ENCODE data around the gene TP53AIP1. TPM values are rescaled to one million over a fixed set of nuclear protein-coding genes. Genes with fewer than 3 reads are reported as not detected.
A peak's percentile ranks its signal among the peaks of the same experiment; 100 is the strongest.

The TP53AIP1 gene
- total RNA-seq, 6 experiments from 2014 or later = 0.22 TPM; not detected in 5

- 60% methylated on average over 6 of the region's 12 CpGs for WGBS (ENCODE audit: insufficient coverage, low coverage, low lambda C conversion rate, missing lambda C conversion rate)
- TF ChIP-seq CTCF (IDR thresholded peaks at IDR 0.05) = no peak
- Histone ChIP-seq H3K9me3 (no peaks in the 10 kb centered on the region), H3K4me1 (no peaks in the 10 kb centered on the region), H3K27me3 (no peaks in the 10 kb centered on the region), H3K4me3 (no peak overlapping the region), H3K27ac (no peak overlapping the region), H3K36me3 (no peaks in the 10 kb centered on the region)
- no peak for DNase-seq
- ATAC-seq = no peak
- intact Hi-C loops (cut with DNase I) = no loop called here
These were observed 12.7 kb downstream of the TP53AIP1 start for GRCh38 chr11:128929991-128930390.

GRCh38 chr11:128929468-128929867 lies 13.2 kb downstream of the TP53AIP1 start:
- intact Hi-C loops (cut with DNase I) = no loop called here
- no peak for ATAC-seq
- DNase-seq = peak in 1 of 3 donors; percentile 30
- Histone ChIP-seq H3K9me3 (no peaks in the 10 kb centered on the region), H3K4me3 (no peak overlapping the region), H3K27me3 (no peaks in the 10 kb centered on the region), H3K36me3 (no peaks in the 10 kb centered on the region), H3K4me1 (no peaks in the 10 kb centered on the region), H3K27ac (no peak overlapping the region)
- TF ChIP-seq POLR2A (IDR thresholded peaks at IDR 0.05) = no peak
- no peak for TF ChIP-seq CTCF (IDR thresholded peaks at IDR 0.05)
- 33% methylated on average over 1 of the region's 5 CpGs for WGBS (ENCODE audit: insufficient coverage, low coverage, low lambda C conversion rate, missing lambda C conversion rate)

- no peaks in the 10 kb centered on the region for H3K4me1 ChIP-seq
- H3K9me3 ChIP-seq = no peaks in the 10 kb centered on the region
- 49% methylated on average over 5 of the region's 5 CpGs for WGBS (ENCODE audit: insufficient coverage, low coverage, low lambda C conversion rate, missing lambda C conversion rate)
- TF ChIP-seq CTCF (IDR thresholded peaks at IDR 0.05) = no peak
- TF ChIP-seq POLR2A (IDR thresholded peaks at IDR 0.05) = no peak
- ATAC-seq (peak in 2 of 4 donors; percentile 12 to 17), DNase-seq (no peak)
- H3K27me3 ChIP-seq = no peaks in the 10 kb centered on the region
- H3K4me3 ChIP-seq = no peak overlapping the region
- H3K36me3 ChIP-seq = no peaks in the 10 kb centered on the region
- intact Hi-C loops (cut with DNase I) = no loop called here
- H3K27ac ChIP-seq = no peak overlapping the region
These were observed 14.3 kb downstream of the TP53AIP1 start for GRCh38 chr11:128928400-128928799.

GRCh38 chr11:128927683-128928336 lies 14.9 kb downstream of the TP53AIP1 start:
- no peaks in the 10 kb centered on the region for H3K4me1 ChIP-seq
- H3K27ac ChIP-seq = no peak overlapping the region
- H3K4me3 ChIP-seq = no peak overlapping the region
- no peaks in the 10 kb centered on the region for H3K9me3 ChIP-seq
- intact Hi-C loops (cut with DNase I) = no loop called here
- no peaks in the 10 kb centered on the region for H3K27me3 ChIP-seq
- ATAC-seq (no peak), DNase-seq (peak in 1 of 3 donors; percentile 39)
- 58% methylated on average over 5 of the region's 12 CpGs for WGBS (ENCODE audit: insufficient coverage, low coverage, low lambda C conversion rate, missing lambda C conversion rate)
- H3K36me3 ChIP-seq = no peaks in the 10 kb centered on the region
- no peak for TF ChIP-seq CTCF (IDR thresholded peaks at IDR 0.05)
- TF ChIP-seq POLR2A (IDR thresholded peaks at IDR 0.05) = no peak

- no peaks in the 10 kb centered on the region for H3K36me3 ChIP-seq
- WGBS (ENCODE audit: insufficient coverage, low coverage, low lambda C conversion rate, missing lambda C conversion rate) = 34% methylated on average over 6 of the region's 11 CpGs
- H3K4me1 ChIP-seq = no peaks in the 10 kb centered on the region
- ATAC-seq = no peak
- no peak overlapping the region for H3K27ac ChIP-seq
- no peak for DNase-seq
- intact Hi-C loops (cut with DNase I) = no loop called here
- TF ChIP-seq CTCF (IDR thresholded peaks at IDR 0.05) = no peak
- TF ChIP-seq POLR2A (IDR thresholded peaks at IDR 0.05) = no peak
- H3K4me3 ChIP-seq = no peak overlapping the region
- no peaks in the 10 kb centered on the region for H3K9me3 ChIP-seq
- H3K27me3 ChIP-seq = no peaks in the 10 kb centered on the region
These were observed 15.6 kb downstream of the TP53AIP1 start for GRCh38 chr11:128927108-128927461.
